GM18873 (cell line): ENCODE data around the gene CCL4.
A peak's percentile ranks its signal among the peaks of the same experiment; 100 is the strongest.
"Not testable (repeated sequence)": the region's sequence is repeated elsewhere in the genome, so short reads cannot be mapped to it uniquely, and the experiment has no call there.

ENCODE experiments used
- ATAC-seq: cut with Tn5 transposase; IDR thresholded peaks from one replicate; pipeline ENCODE4 v1.9.1; 2021; ENCODE audit warnings: mild to moderate bottlenecking, moderate library complexity, moderate number of reproducible peaks; ENCODE audit not compliant: unreplicated experiment, low FRiP score

CCL4 gene

DNA sequence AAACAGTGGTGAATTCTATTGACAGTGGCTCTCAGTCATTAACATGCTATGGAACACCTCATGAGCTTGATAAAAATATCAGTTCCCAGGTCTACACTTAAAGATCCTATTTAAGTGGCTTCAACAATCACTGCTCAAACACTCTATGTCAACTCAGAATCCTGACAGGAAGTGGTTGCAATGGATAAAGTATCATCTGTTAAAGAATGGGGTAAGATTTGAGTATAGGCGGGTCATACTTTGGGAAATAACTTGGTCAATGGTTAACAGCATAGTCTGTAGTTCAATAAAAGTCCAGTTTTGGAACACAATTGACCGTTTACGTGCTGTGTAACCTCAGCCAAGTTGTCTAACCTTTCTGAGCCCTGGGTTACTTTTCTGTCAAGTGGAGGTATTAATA is 16.2 kb upstream of the CCL4 start:
- not testable (repeated sequence) for ATAC-seq

GRCh38 chr17:36087897-36088572 is 15.6 kb upstream of the CCL4 start:
- not testable (repeated sequence) for ATAC-seq

DNA sequence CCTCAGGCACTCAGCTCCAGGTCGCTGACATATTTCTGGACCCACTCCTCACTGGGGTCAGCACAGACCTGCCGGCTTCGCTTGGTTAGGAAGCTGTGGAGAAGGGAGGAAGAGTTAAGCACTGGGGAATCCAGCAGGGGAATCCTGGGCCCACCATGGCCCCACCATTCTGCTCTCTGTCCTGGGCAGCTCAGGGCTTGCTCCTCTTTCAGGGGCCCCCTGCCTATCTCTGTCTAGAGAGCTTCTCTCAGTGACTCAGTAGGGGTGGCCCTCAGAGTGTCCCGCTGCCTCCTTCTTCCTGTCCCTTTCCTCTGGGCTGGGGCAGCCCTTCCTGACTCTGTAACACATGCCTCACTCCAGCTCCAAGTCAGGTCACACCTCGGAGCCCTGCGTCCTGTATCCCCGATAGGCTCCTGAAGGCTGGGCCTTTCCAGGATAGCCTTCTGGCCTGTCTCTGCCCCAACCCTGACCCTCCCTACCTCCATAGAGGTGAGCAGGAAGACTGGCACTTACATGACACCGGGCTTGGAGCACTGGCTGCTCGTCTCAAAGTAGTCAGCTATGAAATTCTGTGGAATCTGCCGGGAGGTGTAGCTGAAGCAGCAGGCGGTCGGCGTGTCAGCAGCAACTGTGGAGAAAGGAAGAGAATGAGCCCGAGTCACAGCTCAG is 14.8 kb upstream of the CCL4 start:
- ATAC-seq, result no peak

- ATAC-seq, result no peak
Observed at GRCh38 chr17:36089339-36089865, 14.2 kb upstream of the CCL4 start.

GRCh38 chr17:36089888-36090836 is 13.5 kb upstream of the CCL4 start, which contains the start of gene CCL3:
CCL3 (minus strand) TSS chr17:36090143; CDS start chr17:36090058, 85 bp downstream.
- peak; percentile 60 for ATAC-seq

DNA sequence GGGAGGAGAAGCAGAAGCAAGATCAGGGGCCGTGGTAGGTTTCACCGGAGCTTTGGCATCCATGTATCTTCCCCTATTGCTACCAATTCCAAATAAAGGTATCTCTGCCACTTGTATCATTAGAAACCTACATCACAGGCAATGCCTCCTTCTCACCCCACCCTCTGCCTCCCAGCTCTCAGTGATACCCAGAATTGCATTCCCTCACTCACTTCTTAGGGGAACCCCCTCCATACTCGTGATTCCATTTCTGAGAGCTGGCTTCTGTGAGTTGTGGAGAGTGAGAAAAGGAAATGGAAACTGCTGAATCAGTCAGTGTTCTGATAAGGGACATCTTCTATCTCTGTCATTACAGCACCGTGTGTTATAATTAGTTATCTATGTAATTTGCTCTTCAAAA is 11.4 kb upstream of the CCL4 start:
- ATAC-seq, result no peak

DNA sequence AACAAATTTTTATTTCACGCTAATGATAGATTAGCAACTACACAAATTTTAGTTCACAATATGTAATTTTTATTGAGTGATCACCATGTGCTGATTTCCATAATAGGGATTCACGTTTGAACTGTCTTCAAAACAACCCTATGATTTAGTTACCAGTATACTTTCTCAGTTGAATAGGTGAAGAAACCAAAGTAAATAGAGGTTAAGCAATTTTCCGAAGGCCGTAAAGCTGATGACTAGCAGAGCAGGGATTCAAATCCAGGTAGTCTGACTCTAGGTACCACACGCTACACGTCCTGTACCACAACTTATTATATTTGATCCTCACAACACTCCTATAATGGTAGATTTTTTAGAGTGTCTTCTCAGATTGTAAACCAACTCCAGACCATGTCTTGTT is 10.9 kb upstream of the CCL4 start:
- ATAC-seq, result not testable (repeated sequence)

DNA sequence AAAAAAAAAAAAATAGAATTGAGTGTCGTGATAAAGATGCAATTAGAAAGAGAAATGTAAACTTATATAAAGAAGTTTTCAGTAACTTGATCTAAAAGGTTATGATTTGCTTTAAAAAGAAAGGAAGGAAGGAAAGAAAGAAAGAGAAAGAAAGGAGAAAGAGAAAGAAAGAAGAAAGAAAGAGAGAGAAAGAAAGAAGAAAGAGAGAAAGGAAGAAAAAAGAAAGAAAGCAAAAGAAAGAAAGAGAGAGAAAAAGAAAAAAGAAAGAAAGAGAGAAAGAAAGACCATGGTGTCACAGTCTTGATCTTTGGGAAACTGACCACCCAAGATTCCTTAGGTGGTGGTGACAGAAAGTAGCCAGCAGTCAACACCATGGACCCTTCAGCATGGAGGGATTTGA is 9.4 kb upstream of the CCL4 start:
- ATAC-seq, result no peak

DNA sequence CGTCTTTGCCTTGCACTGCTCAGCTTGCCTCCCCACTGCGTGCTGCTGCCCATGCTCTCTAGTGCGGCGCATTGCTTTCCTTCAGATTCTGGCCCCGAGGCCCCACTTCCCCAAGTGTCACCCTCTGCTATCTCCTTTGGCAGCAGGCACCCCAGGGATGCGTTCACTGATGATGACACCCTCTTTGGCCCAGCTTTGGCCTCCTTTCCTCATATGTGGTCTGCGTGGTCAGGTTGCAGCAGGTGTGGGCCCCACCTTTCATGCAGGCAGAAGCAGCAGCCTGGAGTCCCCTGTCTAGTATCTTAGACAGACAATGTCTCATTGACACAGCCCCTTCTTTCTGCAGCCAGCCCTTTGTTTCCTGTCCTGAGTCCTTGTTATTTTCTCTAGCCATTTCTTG is 8.9 kb upstream of the CCL4 start:
- no peak for ATAC-seq

DNA sequence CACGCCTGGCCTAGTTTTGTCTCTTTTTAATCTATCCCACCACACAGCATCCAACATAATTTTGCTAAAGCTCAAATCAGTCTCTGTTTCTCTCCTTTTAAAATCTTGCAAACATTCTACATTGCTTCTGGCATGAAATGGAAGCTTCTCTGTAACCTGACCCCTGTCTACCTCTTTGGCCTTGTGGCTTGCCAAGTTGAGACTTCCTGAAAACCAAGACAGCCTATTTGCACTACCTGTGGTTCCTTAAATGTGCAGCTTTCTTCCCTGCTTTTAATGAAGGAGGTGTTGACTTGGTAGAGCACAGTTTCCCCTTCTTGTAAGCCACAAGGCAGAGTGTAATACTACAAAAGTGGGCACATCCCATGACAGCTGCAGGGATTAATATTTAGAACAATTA is 7.6 kb upstream of the CCL4 start:
- no peak for ATAC-seq

DNA sequence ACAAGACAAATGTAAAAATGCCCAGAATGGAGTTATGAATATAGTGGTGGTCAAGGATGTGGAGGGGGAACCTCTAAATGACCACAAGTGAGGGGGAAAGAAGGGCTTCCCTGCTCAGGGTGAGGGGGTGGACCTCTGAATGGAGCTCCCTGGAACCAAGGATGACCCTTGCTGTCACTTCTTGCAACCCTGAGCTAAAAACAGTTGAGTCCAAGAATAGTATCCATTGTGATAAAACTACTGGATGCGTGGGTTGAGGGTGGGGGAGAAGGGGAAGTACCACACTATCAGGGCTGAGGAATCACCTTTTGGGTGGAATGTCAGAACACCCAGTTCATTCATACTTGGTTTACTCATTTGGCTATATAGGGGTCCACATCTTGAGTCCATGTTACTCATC is 4.6 kb upstream of the CCL4 start:
- ATAC-seq, result not testable (repeated sequence)

- not testable (repeated sequence) for ATAC-seq
Observed at GRCh38 chr17:36104246-36104645, 619 bp downstream of the CCL4 start.

- no peak for ATAC-seq
Observed at GRCh38 chr17:36104701-36105181, 1.1 kb downstream of the CCL4 start.

DNA sequence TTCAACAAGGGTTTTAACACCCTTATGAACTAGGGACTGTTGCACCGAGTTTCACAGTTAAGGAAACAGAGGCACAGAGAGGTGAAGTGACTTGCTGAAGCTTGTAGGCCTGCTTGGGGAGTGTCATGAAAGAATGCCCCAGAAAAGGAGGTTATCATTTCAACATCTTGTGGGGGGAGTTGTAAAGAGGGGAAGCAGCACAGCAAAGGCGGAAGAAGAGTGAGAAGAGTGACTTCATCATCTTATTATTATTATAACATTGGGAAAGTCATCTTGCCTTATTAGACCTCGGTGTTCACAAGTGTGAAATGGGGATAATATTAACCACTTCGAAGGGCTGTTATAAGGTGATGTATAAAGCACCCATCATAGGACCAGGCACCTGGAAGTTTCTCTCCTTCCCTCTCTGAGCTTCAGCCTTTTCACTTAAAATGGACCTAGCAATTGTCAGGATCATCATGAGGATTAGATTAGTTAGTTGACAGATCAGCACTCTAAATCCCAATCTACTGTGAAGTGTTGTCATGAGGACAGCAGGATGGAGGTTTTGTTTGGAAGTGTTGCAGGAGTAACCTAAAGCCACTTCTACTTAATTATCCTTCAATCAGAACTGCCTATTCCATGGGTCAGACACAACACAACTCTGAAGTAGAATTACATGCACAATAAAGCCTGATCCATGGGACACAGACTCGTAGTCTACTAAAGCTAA is 2.3 kb downstream of the CCL4 start:
- no peak for ATAC-seq

GRCh38 chr17:36106493-36106835 is 2.8 kb downstream of the CCL4 start:
- no peak for ATAC-seq

- no peak for ATAC-seq
Observed at GRCh38 chr17:36107660-36108059, 4.0 kb downstream of the CCL4 start.

GRCh38 chr17:36108265-36108664 is 4.6 kb downstream of the CCL4 start:
- ATAC-seq, result not testable (repeated sequence)

DNA sequence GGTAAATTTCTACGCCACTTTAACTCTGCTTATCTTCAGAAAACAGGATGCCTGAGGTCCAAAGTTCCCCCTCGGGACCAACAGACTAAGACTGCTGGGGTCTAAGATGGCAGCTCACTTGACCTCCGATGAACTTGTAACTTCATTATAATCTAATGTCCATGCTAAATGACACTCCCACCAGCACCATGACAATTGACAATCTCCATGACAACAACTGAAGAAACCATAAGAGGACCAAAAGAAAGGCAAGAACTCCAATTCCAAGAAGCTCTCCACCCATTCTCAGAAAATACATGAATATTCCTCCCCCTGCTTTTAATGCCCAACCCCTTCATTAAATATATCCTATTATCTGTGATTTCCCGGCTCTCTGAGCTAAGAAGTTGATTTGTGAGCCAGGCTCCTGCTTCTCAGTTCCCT is 7.5 kb downstream of the CCL4 start:
- ATAC-seq, result no peak

GRCh38 chr17:36112572-36112971 is 8.9 kb downstream of the CCL4 start:
- ATAC-seq, result no peak

- not testable (repeated sequence) for ATAC-seq
Observed at GRCh38 chr17:36113131-36113530, 9.5 kb downstream of the CCL4 start.
